ENCODE results near the gene ARHGEF4.

ARHGEF4 gene

DNA sequence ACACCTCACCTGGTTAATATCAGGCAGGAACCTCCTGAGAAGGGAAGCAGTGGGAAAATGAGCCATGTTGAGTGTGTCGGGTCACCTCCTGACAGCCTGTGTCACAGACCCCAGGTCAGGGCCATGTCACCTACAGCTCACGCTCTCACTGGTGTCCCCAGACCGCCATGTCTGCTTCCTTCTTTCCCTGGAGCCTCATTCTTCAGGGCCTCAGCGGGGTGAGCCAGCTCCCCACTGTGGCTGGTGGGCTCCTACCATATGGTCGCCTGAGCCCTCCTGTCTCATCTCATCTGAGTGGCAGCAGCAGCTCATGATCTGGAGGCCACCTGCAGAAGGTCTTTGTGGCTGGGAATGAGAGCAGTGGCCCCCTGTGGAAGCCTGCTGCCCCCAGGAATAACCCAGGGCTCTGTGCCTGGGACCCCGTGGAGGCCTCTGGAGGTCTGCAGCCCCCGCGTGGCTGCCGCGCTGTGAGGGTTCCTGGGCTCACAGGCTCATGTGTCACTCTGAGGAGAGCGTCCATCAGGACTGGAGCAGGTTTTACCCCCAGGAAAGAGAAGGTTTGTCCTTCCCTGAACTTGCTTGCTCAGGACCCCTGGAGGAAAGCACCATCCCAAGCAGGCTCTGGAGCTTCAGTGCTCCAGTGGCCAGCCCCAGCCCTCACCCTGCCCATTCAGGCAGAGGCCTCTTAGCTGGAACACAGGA, 200.1 kb downstream of the ARHGEF4 start:
- Histone ChIP-seq H3K79me2 (ENCODE audit: control insufficient read depth, insufficient read depth, low read length, poor library complexity) (no peaks in the 10 kb centered on the region), H3K23ac (ENCODE audit: low read length) (no peak overlapping the region), H3K27ac (ENCODE audit: low read depth, low read length) (no peak overlapping the region), H4K8ac (ENCODE audit: low read depth, low read length) (no peak overlapping the region), H3K36me3 (ENCODE audit: control insufficient read depth in 1 of 2, insufficient read depth in 2 of 2, low read length in 2 of 2) (peaks cover 0 to 2% of the 10 kb centered on the region in 2 experiments), H4K91ac (ENCODE audit: low read depth, low read length) (no peak overlapping the region), H3K9me3 (ENCODE audit: insufficient read depth, low read depth, low read length) (no peaks in the 10 kb centered on the region), H3K4me3 (ENCODE audit: low read depth, low read length) (no peak overlapping the region), H3K79me1 (ENCODE audit: low read length) (peaks cover 2% of the 10 kb centered on the region), H3K14ac (ENCODE audit: low read length) (no peak overlapping the region), H3K4me1 (ENCODE audit: control insufficient read depth in 1 of 2, insufficient read depth in 2 of 2, low read length in 2 of 2) (peaks cover 10 to 28% of the 10 kb centered on the region in 2 experiments), H4K12ac (ENCODE audit: low read depth, low read length) (no peak overlapping the region), H3K4me2 (ENCODE audit: low read length) (no peak overlapping the region), H3K9ac (ENCODE audit: low read length) (no peak overlapping the region), H2AFZ (ENCODE audit: insufficient read depth, low read length, poor library complexity) (no peak overlapping the region), H2BK120ac (ENCODE audit: insufficient read depth, low read length, poor library complexity) (no peak overlapping the region), H3K4ac (ENCODE audit: low read depth, low read length) (no peak overlapping the region), H3K18ac (ENCODE audit: low read length) (no peak overlapping the region), H2BK12ac (ENCODE audit: low read length) (no peak overlapping the region), H3K27me3 (ENCODE audit: insufficient read depth, low read length) (no peaks in the 10 kb centered on the region), H2BK5ac (ENCODE audit: low read depth, low read length, poor library complexity) (no peak overlapping the region), H2AK5ac (ENCODE audit: low read length) (no peak overlapping the region)
- no peak for DNase-seq
- WGBS (ENCODE audit: extremely low coverage, insufficient coverage, insufficient read length), result no CpG with 5 or more reads among the region's 11 CpGs

- no peak overlapping the region for H4K12ac ChIP-seq (ENCODE audit: low read depth, low read length)
- no peak overlapping the region for H3K27ac ChIP-seq (ENCODE audit: low read depth, low read length)
- no peak overlapping the region for H4K8ac ChIP-seq (ENCODE audit: low read depth, low read length)
- no peak overlapping the region for H3K9ac ChIP-seq (ENCODE audit: low read length)
- H3K4me1 ChIP-seq (ENCODE audit: control insufficient read depth in 1 of 2, insufficient read depth in 2 of 2, low read length in 2 of 2), result peaks cover 12 to 26% of the 10 kb centered on the region in 2 experiments
- no peaks in the 10 kb centered on the region for H3K27me3 ChIP-seq (ENCODE audit: insufficient read depth, low read length)
- no peak overlapping the region for H3K4me2 ChIP-seq (ENCODE audit: low read length)
- no peaks in the 10 kb centered on the region for H3K79me2 ChIP-seq (ENCODE audit: control insufficient read depth, insufficient read depth, low read length, poor library complexity)
- H2AFZ ChIP-seq (ENCODE audit: insufficient read depth, low read length, poor library complexity), result no peak overlapping the region
- H3K18ac ChIP-seq (ENCODE audit: low read length), result no peak overlapping the region
- no peak overlapping the region for H2BK120ac ChIP-seq (ENCODE audit: insufficient read depth, low read length, poor library complexity)
- H3K4ac ChIP-seq (ENCODE audit: low read depth, low read length), result no peak overlapping the region
- no peak overlapping the region for H2BK5ac ChIP-seq (ENCODE audit: low read depth, low read length, poor library complexity)
- H3K23ac ChIP-seq (ENCODE audit: low read length), result no peak overlapping the region
- H3K4me3 ChIP-seq (ENCODE audit: low read depth, low read length), result no peak overlapping the region
- DNase-seq, result peak; percentile 63 to 81
- WGBS (ENCODE audit: extremely low coverage, insufficient coverage, insufficient read length), result no CpG with 5 or more reads among the region's 6 CpGs
- H2AK5ac ChIP-seq (ENCODE audit: low read length), result no peak overlapping the region
- peaks cover 2% of the 10 kb centered on the region for H3K79me1 ChIP-seq (ENCODE audit: low read length)
- H2BK12ac ChIP-seq (ENCODE audit: low read length), result no peak overlapping the region
- H3K36me3 ChIP-seq (ENCODE audit: control insufficient read depth in 1 of 2, insufficient read depth in 2 of 2, low read length in 2 of 2), result peaks cover 0 to 2% of the 10 kb centered on the region in 2 experiments
- no peaks in the 10 kb centered on the region for H3K9me3 ChIP-seq (ENCODE audit: insufficient read depth, low read depth, low read length)
- no peak overlapping the region for H3K14ac ChIP-seq (ENCODE audit: low read length)
- no peak overlapping the region for H4K91ac ChIP-seq (ENCODE audit: low read depth, low read length)
Observed at GRCh38 chr2:131037398-131038257, 200.9 kb downstream of the ARHGEF4 start.

DNA sequence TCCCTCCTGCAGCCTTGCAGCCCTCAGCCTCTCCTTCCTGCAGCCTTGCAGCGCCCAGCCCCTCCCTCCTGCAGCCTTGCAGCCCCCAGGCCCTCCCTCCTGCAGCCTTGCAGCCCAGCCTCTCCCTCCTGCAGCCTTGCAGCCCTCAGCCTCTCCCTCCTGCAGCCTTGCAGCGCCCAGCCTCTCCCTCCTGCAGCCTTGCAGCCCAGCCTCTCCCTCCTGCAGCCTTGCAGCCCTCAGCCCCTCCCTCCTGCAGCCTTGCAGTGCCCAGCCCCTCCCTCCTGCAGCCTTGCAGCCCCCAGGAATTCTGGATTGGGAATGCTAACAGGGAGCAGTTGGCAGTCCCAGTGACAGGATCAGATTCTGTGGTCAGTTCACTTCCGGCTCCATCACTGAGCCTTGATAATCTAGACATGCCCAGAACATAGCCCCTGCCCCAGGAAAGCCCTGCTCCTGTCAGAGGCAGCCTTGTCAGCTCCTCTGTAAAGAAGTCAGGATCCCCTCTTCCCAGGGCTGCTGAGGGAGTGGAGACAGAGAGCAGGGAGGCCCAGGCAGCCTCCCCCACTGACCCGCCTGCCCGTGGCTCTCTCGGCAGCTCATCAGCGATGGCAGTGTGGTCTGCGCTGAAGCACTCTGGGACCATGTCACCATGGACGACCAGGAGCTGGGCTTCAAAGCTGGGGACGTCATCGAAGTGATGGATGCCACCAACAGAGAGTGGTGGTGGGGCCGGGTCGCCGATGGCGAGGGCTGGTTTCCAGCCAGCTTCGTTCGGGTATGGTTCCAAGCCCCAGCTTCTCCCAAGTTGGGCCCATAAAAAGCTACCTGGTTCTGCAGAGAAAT, 201.8 kb downstream of the ARHGEF4 start:
- Histone ChIP-seq H2AFZ (ENCODE audit: insufficient read depth, low read length, poor library complexity) (no peak overlapping the region), H3K9ac (ENCODE audit: low read length) (no peak overlapping the region), H3K18ac (ENCODE audit: low read length) (no peak overlapping the region), H3K36me3 (ENCODE audit: control insufficient read depth in 1 of 2, insufficient read depth in 2 of 2, low read length in 2 of 2) (peaks cover 0 to 2% of the 10 kb centered on the region in 2 experiments), H3K9me3 (ENCODE audit: insufficient read depth, low read depth, low read length) (peaks cover 1% of the 10 kb centered on the region), H3K79me2 (ENCODE audit: control insufficient read depth, insufficient read depth, low read length, poor library complexity) (no peaks in the 10 kb centered on the region), H4K12ac (ENCODE audit: low read depth, low read length) (no peak overlapping the region), H2BK5ac (ENCODE audit: low read depth, low read length, poor library complexity) (no peak overlapping the region), H3K4ac (ENCODE audit: low read depth, low read length) (no peak overlapping the region), H3K23ac (ENCODE audit: low read length) (no peak overlapping the region), H4K8ac (ENCODE audit: low read depth, low read length) (no peak overlapping the region), H3K4me1 (ENCODE audit: control insufficient read depth in 1 of 2, insufficient read depth in 2 of 2, low read length in 2 of 2) (peaks cover 12 to 26% of the 10 kb centered on the region in 2 experiments), H4K91ac (ENCODE audit: low read depth, low read length) (no peak overlapping the region), H3K79me1 (ENCODE audit: low read length) (peaks cover 2% of the 10 kb centered on the region), H3K14ac (ENCODE audit: low read length) (no peak overlapping the region), H2BK12ac (ENCODE audit: low read length) (no peak overlapping the region), H3K27ac (ENCODE audit: low read depth, low read length) (no peak overlapping the region), H3K4me3 (ENCODE audit: low read depth, low read length) (no peak overlapping the region), H3K27me3 (ENCODE audit: insufficient read depth, low read length) (no peaks in the 10 kb centered on the region), H3K4me2 (ENCODE audit: low read length) (no peak overlapping the region), H2AK5ac (ENCODE audit: low read length) (no peak overlapping the region), H2BK120ac (ENCODE audit: insufficient read depth, low read length, poor library complexity) (no peak overlapping the region)
- no CpG with 5 or more reads among the region's 17 CpGs for WGBS (ENCODE audit: extremely low coverage, insufficient coverage, insufficient read length)
- no peak for DNase-seq

- no peak overlapping the region for H3K4ac ChIP-seq (ENCODE audit: low read depth, low read length)
- no peak overlapping the region for H3K23ac ChIP-seq (ENCODE audit: low read length)
- no peaks in the 10 kb centered on the region for H3K27me3 ChIP-seq (ENCODE audit: insufficient read depth, low read length)
- no peaks in the 10 kb centered on the region for H3K79me2 ChIP-seq (ENCODE audit: control insufficient read depth, insufficient read depth, low read length, poor library complexity)
- H4K8ac ChIP-seq (ENCODE audit: low read depth, low read length), result no peak overlapping the region
- H2AFZ ChIP-seq (ENCODE audit: insufficient read depth, low read length, poor library complexity), result no peak overlapping the region
- no peak overlapping the region for H3K4me2 ChIP-seq (ENCODE audit: low read length)
- no peak overlapping the region for H2AK5ac ChIP-seq (ENCODE audit: low read length)
- WGBS (ENCODE audit: extremely low coverage, insufficient coverage, insufficient read length), result no CpG with 5 or more reads among the region's 9 CpGs
- H3K79me1 ChIP-seq (ENCODE audit: low read length), result peaks cover 2% of the 10 kb centered on the region
- H3K9me3 ChIP-seq (ENCODE audit: insufficient read depth, low read depth, low read length), result peaks cover 2% of the 10 kb centered on the region
- peaks cover 12 to 21% of the 10 kb centered on the region in 2 experiments for H3K4me1 ChIP-seq (ENCODE audit: control insufficient read depth in 1 of 2, insufficient read depth in 2 of 2, low read length in 2 of 2)
- no peak overlapping the region for H3K14ac ChIP-seq (ENCODE audit: low read length)
- H3K27ac ChIP-seq (ENCODE audit: low read depth, low read length), result no peak overlapping the region
- DNase-seq, result no peak
- H3K18ac ChIP-seq (ENCODE audit: low read length), result no peak overlapping the region
- no peak overlapping the region for H3K9ac ChIP-seq (ENCODE audit: low read length)
- no peak overlapping the region for H2BK120ac ChIP-seq (ENCODE audit: insufficient read depth, low read length, poor library complexity)
- no peak overlapping the region for H4K12ac ChIP-seq (ENCODE audit: low read depth, low read length)
- H3K4me3 ChIP-seq (ENCODE audit: low read depth, low read length), result no peak overlapping the region
- H2BK5ac ChIP-seq (ENCODE audit: low read depth, low read length, poor library complexity), result no peak overlapping the region
- H3K36me3 ChIP-seq (ENCODE audit: control insufficient read depth in 1 of 2, insufficient read depth in 2 of 2, low read length in 2 of 2), result peaks cover 0 to 2% of the 10 kb centered on the region in 2 experiments
- no peak overlapping the region for H4K91ac ChIP-seq (ENCODE audit: low read depth, low read length)
- H2BK12ac ChIP-seq (ENCODE audit: low read length), result no peak overlapping the region
Observed at GRCh38 chr2:131039101-131039440, 202.4 kb downstream of the ARHGEF4 start.
